HG03521 (cell line): Measurements from ENCODE around the gene TLK2.
"Not testable (repeated sequence)": the region's sequence is repeated elsewhere in the genome, so short reads cannot be mapped to it uniquely, and the experiment has no call there.

Source experiments
- ATAC-seq: cut with Tn5 transposase; IDR thresholded peaks from one replicate; pipeline ENCODE4 v1.9.1; 2021; ENCODE audit warnings: mild to moderate bottlenecking, moderate library complexity; ENCODE audit not compliant: unreplicated experiment

TLK2 gene

DNA sequence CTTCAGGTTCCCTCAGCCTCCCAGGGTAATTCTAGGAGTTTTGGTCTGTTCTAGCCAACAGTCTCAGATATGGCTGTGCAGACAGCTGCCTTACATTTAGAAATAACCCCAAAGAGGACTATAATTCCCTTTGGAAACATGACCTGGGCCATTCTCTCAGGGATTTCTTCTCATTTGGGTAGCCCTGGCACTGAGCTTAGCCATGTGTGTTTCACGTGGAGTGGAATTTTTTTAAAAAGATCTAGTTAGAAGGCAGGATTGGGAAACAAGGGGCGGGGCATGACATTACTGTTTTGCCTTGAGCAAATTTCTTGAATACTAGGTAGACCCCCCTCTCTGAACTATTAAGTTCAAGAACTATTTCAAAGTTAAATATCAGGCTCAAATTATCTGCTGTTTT, 119.3 kb downstream of the TLK2 start:
- ATAC-seq: no peak

DNA sequence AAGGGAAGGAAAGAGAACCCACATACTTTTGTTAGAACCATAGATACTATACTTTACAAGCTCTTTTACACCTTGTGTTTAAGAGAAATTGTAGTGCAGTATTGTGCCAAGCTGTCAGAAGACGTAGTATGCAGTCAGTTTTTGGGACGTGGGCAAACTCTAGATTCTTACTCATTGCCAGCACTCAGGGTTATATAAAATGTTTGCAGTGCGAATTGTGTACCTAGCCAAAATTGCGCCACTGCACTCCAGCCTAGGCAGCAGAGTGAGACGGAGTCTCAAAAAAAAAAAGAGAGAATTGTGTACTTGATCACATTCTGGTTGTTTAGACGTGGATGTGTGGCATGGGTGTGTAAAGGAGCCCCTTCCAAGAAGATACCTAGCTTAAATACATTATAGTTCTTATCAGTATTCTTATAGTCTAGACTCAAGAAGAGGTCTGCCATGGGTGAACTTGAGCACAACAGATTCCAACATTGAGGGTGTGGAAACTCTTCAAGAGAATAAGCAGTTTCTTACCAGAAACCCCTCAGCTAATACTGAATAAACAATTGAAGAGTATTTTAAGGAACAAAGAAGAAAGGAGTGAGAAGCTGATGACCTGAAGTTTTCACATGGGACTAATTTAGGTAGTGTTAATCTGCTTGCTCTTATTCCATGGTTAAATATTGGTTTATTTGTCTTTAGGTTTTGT, 121.5 kb downstream of the TLK2 start:
- ATAC-seq: no peak

DNA sequence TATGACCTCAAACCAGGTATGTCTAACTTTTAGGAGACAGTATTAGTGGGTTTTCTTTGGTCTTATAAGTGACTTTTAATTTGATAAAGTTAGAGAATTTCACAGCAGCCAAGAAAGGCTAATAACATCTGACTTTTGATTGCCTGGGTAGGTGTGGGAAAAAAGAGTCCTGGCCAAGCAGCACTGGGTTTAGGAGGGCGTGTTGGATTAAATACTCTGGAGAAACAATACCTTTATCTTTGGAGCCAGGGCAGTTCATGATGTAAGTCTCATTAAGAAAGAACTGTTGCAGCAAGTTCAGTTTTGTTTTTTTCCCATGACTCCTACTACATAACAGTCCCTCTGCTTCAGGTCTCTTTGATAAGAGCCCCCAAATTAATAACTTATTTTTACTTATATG, 122.2 kb downstream of the TLK2 start:
- ATAC-seq: no peak

DNA sequence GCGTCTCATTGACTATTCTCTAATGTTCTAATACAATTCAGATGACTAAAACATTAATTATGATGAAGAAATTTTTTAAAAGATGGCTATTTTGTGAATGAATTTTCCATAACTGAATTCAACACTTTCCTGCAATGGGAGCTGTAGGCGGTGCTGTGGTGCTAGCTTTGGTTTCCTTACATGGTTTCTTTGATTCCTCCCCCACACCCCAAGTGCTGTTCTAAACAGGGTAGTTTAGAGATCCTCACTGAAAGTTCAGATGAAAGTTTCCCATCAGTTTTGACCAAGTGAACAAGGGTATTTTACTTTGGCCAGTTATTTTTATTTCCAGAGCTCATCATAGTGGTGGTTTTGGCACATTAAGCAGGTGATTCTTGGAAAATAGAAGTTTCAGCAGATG, 122.8 kb downstream of the TLK2 start:
- ATAC-seq: no peak

DNA sequence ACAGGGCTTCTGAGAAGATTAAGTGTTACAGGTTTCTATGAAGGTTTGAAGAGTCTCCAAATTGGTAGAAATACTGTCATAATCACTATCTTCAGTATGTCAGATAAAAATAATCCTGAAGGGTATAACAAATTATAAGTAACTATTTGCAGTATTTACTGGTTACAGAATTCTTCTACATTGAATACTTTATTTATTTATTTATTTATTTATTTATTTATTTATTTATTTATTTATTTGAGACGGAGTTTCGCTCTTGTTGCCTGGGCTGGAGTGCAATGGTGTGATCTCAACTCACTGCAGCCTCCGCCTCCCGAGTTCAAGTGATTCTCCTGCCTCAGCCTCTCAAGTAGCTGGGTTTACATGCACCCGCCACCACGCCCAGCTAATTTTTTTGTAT, 125.2 kb downstream of the TLK2 start:
- not testable (repeated sequence) for ATAC-seq

DNA sequence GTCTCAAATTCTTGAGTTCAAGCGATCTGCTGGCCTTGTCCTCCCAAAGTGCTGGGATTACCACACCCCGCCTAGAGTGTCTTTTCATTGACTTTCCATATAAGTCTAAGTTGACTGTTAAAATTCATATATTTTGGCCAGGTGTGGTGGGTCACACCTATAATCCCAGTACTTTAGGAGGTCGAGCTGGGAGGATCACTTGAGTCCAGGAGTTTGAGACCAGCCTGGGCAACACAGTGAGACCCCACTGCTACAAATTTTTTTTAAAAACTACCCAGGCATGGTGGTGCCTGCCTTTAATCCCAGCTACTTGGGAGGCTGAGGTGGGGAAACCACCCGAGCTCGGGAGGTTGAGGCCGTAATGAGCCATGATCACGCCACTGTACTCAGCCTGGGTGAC, 127.0 kb downstream of the TLK2 start:
- ATAC-seq: no peak

DNA sequence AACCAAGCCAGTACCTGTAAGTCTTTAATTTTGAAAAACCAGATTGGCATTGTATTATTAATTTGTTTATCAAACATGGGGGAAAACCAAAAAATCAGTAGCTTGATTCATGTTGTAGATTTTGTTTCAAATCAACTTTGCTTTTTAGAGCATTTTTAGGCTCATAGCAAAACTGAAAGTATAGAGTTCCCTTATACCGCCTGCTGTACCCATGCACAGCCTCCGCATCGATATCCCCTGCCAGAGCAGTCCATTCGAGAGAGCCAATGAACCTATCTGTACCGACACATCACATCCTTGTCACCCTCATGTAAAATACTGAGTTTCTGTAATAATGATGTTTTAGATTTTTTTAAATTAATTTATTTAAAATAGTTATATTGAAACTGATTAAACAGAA, 132.7 kb downstream of the TLK2 start:
- peak; percentile 66 for ATAC-seq

DNA sequence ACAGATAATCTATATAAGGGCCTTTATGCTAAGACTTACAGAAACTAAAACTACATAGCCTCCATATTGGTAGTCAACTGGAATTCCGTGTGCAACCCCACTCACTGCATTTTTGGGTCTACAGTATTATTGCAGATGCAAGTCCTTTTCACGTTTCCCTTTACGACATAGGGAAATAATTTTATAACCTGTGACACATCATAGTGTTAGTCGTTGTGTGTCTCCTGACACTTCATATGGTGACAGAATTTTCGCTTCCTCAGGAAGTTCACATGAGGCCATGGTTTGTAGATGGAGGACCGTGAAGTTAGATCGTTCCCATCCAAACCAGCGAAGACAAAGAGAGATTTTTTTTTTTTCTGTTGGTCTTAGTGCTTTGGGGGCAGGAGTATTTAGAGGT, 133.1 kb downstream of the TLK2 start:
- no peak for ATAC-seq

DNA sequence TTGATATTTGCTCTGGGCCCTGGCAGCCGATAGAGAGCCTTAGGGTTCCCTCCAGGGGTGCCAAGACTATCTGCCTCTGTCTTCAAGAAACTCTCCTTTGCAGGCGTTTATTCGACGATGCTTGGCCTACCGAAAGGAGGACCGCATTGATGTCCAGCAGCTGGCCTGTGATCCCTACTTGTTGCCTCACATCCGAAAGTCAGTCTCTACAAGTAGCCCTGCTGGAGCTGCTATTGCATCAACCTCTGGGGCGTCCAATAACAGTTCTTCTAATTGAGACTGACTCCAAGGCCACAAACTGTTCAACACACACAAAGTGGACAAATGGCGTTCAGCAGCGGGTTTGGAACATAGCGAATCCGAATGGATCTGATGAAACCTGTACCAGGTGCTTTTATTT, 133.7 kb downstream of the TLK2 start:
- ATAC-seq: not testable (repeated sequence)

DNA sequence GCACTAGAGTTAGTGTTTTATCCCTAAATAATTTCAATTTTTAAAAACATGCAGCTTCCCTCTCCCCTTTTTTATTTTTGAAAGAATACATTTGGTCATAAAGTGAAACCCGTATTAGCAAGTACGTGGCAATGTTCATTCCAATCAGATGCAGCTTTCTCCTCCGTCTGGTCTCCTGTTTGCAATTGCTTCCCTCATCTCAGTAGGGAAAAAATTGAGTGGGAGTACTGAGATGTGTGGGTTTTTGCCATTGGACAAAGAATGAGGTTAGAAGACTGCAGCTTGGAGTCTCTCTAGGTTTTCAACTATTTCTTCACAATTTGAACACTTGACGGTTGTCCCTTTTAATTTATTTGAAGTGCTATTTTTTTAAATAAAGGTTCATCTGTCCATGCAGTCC, 134.5 kb downstream of the TLK2 start:
- ATAC-seq: not testable (repeated sequence)

DNA sequence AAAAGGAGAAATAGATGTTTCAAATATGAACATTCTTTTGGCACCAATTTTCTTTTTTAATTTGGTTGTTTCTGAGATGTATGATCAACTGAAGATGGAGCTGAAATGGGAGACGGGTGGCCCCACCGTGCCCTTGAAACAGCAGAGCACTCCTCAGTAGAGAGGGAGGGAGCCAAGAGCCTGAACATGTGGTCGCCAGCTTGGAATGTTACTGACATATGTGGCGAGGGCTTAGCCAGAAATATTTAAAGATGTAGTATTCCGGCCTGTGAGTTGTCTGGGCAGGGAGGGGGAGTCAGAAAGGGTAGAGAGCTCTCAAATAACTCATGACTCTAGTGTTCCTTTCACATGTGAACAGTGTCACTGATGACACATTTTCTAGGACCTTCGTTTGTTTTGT, 135.5 kb downstream of the TLK2 start:
- ATAC-seq: no peak

DNA sequence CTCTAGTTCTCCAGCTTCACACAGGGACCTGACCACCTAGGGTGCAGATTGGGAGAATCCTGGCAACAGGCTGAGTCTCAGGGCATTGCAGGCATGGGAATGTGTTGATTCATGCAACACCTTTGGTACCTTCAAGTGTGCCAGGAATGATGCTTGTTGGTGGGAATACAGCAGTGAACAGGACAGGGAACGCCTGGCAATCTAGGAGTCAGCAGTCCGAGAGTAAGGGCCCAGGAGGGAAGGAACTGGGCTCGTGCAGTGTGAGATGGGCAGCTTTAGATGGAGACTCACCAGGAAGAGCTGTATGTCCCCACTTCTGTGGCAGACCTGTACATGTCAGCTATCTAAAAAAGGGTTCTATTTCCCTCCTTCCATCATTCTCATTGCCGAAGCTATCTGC, 136.9 kb downstream of the TLK2 start:
- ATAC-seq: no peak

DNA sequence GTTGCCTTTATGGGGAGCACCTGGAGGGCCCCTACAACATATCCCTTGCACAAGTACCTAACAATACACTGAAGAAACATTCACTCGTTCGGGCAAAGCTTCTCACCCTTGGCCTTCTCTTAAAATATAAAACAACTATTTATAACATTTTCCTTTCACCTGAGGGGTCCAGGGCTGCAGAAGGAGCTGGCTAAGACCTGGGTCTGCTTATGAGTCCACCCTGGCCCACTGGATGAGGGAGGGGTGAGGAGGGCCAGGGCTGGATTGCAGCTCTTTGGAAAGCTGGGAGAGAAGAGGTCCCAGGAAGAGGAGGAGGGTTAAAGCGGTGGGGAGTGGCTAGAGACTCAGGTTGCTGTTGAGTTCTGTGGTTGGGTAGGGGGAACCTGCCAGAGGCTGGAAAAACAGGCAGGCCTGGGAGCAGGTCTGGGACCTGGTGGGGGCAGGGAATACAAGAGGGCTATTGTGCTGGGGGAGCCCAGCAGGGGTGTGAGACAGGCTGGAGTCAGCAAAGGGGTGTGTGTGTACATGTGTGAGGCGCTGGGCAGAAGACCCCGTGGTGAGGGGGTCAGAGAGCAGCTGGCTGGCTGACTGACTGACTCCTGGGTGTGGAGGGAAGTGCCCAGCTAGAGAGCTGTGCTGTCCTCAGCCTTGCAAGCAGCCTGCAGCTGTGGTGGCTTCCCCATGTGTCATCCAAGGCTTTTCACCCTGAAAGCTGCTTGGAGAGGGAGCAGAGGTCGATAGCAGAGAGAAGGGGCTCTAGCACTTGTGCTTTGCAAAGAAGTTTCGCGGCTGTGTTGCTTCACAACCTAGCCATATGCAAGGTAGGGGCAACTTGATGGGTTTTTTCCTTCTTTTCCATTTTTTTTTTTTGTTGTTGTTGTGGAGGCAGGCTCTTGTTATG, 138.6 kb downstream of the TLK2 start:
- ATAC-seq: no peak

DNA sequence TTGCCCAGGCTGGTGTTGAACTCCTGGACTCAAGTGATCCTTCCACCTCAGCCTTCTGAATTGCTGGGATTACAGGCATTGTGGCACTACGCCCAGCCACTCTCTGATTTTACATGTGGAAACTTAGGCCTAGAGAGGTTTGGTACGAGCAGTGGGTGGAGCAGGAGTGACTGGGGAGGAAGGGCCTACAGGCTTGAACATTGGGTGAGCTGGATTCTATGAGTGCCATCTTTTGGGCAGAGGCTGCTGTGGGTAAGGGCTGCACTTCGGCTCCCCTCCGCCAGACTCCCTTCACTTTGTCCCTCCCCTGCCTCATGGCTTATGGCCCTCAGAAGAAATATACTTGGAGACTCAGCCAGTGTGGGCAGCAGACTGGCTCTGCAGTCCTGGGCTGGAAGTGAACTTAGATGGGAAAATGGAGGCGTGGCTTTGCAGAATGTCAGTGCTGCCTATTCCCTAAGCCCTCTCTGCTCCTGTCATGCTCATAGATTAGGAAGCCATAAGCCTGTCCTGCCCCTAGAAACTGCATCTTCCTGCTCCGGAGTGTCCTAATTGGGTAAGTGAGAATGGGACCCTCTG, 139.4 kb downstream of the TLK2 start:
- ATAC-seq: no peak

DNA sequence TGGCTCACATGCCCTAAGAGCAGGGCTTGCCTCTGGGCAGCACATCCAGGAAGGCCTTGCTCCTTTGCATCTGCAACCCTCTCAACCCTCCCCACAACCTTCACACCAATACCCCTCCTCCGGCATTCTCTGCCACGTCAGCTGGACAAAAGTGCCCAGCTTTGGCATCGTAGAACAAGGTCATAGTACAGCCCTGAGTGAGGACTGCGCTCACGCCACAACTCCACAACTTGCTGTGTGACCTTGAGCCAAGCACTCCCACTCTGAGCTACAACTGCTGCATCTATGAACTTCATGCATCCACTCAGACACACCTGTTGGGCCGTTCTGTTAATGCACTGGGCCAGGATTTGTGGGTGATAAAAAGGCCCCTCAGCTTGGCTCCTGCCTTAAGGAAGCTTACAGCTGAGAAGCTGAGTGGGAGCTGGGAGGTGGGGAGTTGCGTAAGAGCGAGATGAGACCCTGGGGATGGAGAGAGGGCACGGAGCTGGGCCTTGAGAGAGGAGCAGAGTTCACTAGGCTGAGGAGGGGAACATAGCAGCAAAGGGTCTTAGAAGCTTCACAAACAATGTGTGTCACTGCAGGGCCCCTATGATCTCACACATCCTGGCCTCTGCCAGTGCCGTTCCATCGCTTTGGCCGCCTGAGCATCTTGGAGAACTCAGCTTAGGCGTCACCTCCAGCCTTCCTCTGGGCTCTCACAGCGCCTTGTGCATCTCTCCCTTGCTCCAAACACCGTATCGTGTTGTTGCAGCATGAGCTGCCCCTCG, 140.2 kb downstream of the TLK2 start:
- ATAC-seq: no peak

DNA sequence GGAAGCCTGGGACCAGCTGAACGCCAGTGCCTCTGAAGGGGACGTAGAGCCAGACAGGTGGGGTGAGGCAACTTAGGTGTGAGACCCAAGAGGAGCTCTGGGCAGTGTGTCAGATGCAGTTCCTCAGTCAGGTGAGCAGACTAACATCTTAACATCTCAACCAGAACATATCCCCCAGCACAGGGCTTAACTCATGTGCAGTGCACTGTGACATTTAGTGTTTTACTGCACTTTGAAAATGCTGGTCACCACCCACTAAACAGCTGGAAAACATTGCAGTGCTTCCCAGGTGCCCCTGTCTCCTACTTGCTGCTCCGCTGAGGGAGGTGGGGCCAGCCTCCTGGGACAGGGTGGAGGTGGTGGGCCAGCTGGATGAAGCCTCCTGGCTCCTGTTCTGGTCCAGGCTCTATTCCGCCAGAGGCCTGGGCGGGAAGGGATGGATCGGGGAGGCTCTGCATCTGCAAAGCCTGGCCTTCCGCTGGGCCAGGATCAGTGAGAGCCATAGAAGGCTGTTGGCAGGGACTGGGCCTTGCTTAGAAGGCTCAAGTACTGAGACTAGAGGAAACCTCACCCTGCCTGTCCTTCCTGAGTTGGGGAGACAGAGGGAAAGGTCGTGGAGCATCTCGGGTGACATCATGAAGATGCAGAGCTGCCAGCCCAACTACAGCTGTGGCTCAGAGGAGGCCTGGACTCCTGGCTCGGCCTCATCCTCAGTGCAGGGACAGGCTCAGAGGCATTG, 141.0 kb downstream of the TLK2 start:
- no peak for ATAC-seq

DNA sequence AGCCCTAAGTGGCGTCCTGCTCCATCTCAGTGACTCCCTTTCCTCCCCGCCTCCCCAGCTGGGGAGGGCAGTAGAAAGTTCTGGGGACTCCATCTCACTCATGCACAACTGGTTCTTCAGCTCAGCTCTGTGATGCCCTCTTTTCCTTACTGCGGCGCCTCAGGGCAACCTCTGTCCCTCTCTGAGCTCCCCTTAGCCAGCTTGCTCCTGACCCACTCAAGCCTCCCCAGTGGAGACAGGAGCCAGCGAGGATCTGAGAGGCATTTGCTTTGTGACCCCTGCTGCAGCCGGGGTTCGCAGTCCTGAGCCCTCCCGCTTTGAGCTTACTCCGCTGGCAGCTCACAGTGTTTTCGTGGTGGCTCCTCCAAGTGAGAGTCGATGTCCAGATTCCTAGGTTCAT, 142.6 kb downstream of the TLK2 start:
- no peak for ATAC-seq

DNA sequence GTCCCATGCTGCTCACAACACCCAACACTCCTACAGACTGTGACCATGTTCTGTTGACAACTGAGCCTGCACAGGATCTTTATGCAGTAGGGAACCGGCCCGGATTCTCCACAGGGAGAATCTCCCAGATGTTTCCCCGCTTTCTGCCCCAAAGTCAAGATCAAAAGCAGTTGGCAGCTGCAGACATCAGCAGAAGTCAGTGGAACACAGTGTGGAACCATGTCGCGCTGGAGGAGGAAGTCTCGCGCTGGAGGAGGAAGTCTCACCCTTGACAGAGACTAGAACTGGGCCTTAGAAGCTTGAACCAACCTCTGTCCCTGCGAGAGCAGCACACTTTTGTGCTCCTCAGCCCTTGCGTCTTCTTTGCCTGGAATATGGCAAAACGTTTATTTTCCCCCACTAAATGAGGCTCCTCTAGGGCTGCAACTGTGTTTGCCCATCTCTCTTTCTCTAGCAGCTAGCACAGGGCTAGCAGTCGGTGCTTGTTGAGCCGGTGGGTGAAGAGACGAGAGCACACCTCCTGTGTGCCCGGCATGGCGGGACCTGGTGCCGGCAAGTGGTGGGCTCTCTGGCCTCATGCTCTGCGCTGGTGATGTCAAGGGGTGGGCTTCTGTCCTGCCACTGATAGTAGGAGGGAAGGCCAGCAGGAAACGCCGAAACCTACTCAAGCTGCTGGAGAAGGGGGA, 146.7 kb downstream of the TLK2 start:
- no peak for ATAC-seq

DNA sequence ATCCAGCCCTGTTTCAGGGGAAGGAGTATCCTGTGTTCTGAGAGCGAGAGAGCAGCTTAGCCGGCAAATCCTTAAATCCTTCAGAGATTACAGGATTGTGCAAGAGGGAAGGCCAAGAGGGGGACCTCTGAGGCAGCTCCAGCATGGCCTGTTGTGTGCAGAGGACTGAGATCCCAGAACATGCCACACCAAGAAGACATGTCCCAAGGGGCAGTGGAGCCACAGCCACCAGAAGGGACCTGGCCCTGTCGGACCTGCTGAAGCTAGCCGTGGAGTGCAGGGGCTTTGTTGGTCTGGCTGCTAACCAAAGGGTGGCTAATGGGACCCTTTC, 147.2 kb downstream of the TLK2 start:
- ATAC-seq: no peak

DNA sequence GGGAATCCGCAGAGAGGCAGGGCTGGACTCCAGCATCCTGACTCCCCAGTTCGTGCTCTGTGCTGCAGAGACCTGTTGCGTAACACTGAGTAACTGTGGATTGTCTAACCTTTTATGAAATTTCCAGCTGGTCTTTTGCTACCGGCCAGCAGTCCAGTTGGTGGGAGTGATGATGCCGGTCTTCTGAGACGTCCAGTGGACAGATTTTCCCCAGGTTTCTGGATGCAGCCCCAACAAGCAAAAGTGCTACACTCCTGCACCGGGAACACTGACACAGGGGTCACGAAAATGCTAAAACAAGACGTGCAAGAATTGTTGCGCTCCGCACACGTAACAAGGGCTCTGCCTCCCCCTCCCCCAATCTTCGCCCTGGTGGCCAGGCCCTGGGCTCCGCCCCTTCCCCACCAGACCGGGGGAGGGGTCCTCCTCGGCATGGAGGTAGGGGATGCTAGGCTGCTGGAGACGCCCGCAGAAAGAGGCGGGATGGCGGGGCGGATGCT, 148.1 kb downstream of the TLK2 start:
- no peak for ATAC-seq
